ENCODE data around the gene CD59. TPM values are rescaled to one million over a fixed set of nuclear protein-coding genes. Genes with fewer than 3 reads are reported as not detected.

The CD59 gene
- total and polyA plus RNA-seq, 10 of the 15 experiments (the other 5 are each of a cell fraction or from before 2014, with no cell fraction given) = 55.5 to 256 (median 181) TPM

- Histone ChIP-seq H2AFZ (ENCODE audit: control insufficient read depth, low read depth, low read length) (no peak overlapping the region), H3K4me1 (ENCODE audit: control insufficient read depth, insufficient read depth, low read length) (peaks cover 10% of the 10 kb centered on the region), H3K79me2 (ENCODE audit: control insufficient read depth, insufficient read depth, low read length) (peaks cover 12% of the 10 kb centered on the region), H3K4me2 (ENCODE audit: control insufficient read depth, insufficient read depth) (no peak overlapping the region), H3K36me3 (ENCODE audit: control insufficient read depth in 2 of 2, insufficient read depth in 2 of 2, low read length in 1 of 2) (peaks cover 24 to 39% of the 10 kb centered on the region in 2 experiments; a peak in 3 of 4 replicates), H3K9me3 (replicated peaks; ENCODE audit: control insufficient read depth, insufficient read depth, low read length) (no peaks in the 10 kb centered on the region), H3K4me3 (no peak overlapping the region), H3K27ac (ENCODE audit: control insufficient read depth, insufficient read depth) (no peak overlapping the region), H3K9ac (ENCODE audit: control insufficient read depth, insufficient read depth, low read length) (no peak overlapping the region), H3K27me3 (replicated peaks in 1 of 2; ENCODE audit: control insufficient read depth in 2 of 2, insufficient read depth in 2 of 2, low read length in 1 of 2) (no peaks in the 10 kb centered on the region), H4K20me1 (ENCODE audit: control insufficient read depth, insufficient read depth) (peaks cover 2% of the 10 kb centered on the region; the same call in 1 of the 2 replicates)
- RAD21 ChIA-PET (ENCODE audit: unreplicated experiment) = interaction anchor here (8.6 kb wide), 1 partner anchor 24 kb away, joined by 158 read pairs; no protein-coding TSS in a partner anchor
- DNase-seq (ENCODE audit: low read depth, low spot score) = no peak
- intact Hi-C loops (cut with micrococcal nuclease; ENCODE audit: unreplicated experiment) (no loop called here), in situ Hi-C loops (cut with MboI) (no loop called here)
- 75% methylated on average over 2 of the region's 2 CpGs for WGBS (ENCODE audit: insufficient coverage, insufficient replicate concordance, low lambda C conversion rate, missing lambda C conversion rate)
- no peak for ATAC-seq
- TF ChIP-seq WRNIP1 (IDR thresholded peaks at IDR 0.05; ENCODE audit: borderline replicate concordance, low read depth, low read length) (no peak), RELA (IDR thresholded peaks at IDR 0.05; ENCODE audit: borderline replicate concordance, partially characterized antibody) (no peak), ZZZ3 (IDR thresholded peaks at IDR 0.05; ENCODE audit: control insufficient read depth, insufficient read length, low read depth) (no peak), SIN3A (IDR thresholded peaks at IDR 0.05; ENCODE audit: low read depth, low read length) (no peak), ZBTB11 (CRISPR knock-in tag; IDR thresholded peaks at IDR 0.05) (no peak), CHD1 (IDR thresholded peaks at IDR 0.05; ENCODE audit: low read depth, low read length) (no peak), ZNF622 (IDR thresholded peaks at IDR 0.05) (no peak)
- no TSS peak for BruUV-seq (replicated peaks)
- no peak for FAIRE-seq
- SMC1A ChIA-PET (ENCODE audit: uncharacterized antibody, unreplicated experiment) = interaction anchor here (10.8 kb wide), 1 partner anchor 23 kb away, joined by 153 read pairs; no protein-coding TSS in a partner anchor
- POLR2A ChIA-PET = interaction anchor here (0.7 kb wide), 1 partner anchor 116 kb away, joined by 4 read pairs; no protein-coding TSS in a partner anchor
- CTCF ChIA-PET = interaction anchor here (1.8 to 9.4 kb wide), 3 partner anchors 9 to 25 kb away, joined by 4 to 276 read pairs (median 21); no protein-coding TSS in a partner anchor
Observed at GRCh38 chr11:33718440-33718839, 17.8 kb downstream of the CD59 start.
